Thoracic aorta (tissue), 2 donors: ENCODE data around the gene KIAA0930. TPM values are rescaled to one million over a fixed set of nuclear protein-coding genes. Genes with fewer than 3 reads are reported as not detected.

ENCODE experiments used
- ATAC-seq: fragments of 150-250 bp; one replicate; pipeline ENCODE4 v1.8.0; 2017; ENCODE audit warnings: low read depth; ENCODE audit not compliant: insufficient number of reproducible peaks, low FRiP score
- DNase-seq: peaks from one replicate; pipeline ENCODE4 v3.0.0-alpha.2; 2020; ENCODE audit warnings: low spot score
- H3K27ac ChIP-seq, 2 donors: fragments of 200-600 bp; sonication (generic); 1 replicate in 1 of 2; 2 replicates in 1 of 2; pipeline ENCODE4 v1.5.1; 2016; ENCODE audit warnings: mild to moderate bottlenecking in 2 of 2, moderate library complexity in 2 of 2
- H3K27me3 ChIP-seq: fragments of 200-600 bp; sonication (generic); replicated peaks from 2 replicates; pipeline ENCODE4 v1.6.0; 2016; ENCODE audit warnings: mild to moderate bottlenecking; ENCODE audit not compliant: insufficient read depth
- H3K36me3 ChIP-seq: fragments of 200-600 bp; sonication (generic); one replicate; pipeline ENCODE4 v1.5.1; 2016
- H3K4me1 ChIP-seq, 2 donors: fragments of 200-600 bp; sonication (generic); 1 replicate in 1 of 2; 2 replicates in 1 of 2; pipeline versions ENCODE4 v1.5.1 to v1.6.0; 2016; ENCODE audit warnings: low read depth in 2 of 2, mild to moderate bottlenecking in 1 of 2; ENCODE audit not compliant: control insufficient read depth in 1 of 2
- H3K4me3 ChIP-seq: fragments of 200-600 bp; sonication (generic); 2 replicates; pipeline ENCODE4 v1.5.1; 2016; ENCODE audit warnings: mild to moderate bottlenecking
- H3K9me3 ChIP-seq: fragments of 200-600 bp; sonication (generic); 2 replicates; pipeline ENCODE4 v1.5.1; 2016
- total RNA-seq, 2 donors: library from RNA; depleted of rRNA; stranded (reverse); fragments of >200 nt; gene quantifications; one replicate each; pipeline versions ENCODE4 v1.1.0 to v1.2.3, GENCODE V29; 2016
- TF ChIP-seq, protein P1 (sequence below): fragments of 200-600 bp; sonication (generic); IDR thresholded peaks from one replicate; pipeline ENCODE4 v1.5.1; 2019; ENCODE audit warnings: antibody characterized with exemption

KIAA0930 gene
- total RNA-seq, 2 donors from 2014 or later, result 76.9 to 99.1 TPM

DNA sequence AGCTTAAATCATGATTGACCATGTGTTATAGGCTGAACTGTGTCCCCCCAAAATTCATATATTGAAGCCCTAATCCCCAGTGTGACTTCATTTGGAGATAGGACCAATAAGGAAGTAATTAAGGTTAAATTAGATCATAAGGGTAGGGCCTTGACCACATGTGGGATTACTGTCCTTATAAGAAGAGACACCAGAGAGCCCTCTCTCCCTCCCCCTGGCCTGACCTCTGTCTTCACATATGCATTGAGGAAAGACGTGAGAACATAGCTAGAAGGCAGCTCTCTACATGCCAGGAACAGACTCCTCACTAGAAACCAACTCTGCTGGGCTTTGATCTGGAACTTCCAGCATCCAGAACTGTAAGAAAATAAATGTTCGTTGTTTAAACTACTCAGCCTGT lies 90.6 kb downstream of the KIAA0930 start:
- Histone ChIP-seq H3K36me3 (peaks cover 7% of the 10 kb centered on the region), H3K27me3 (no peaks in the 10 kb centered on the region), H3K4me3 (no peak overlapping the region), H3K27ac (no peak overlapping the region), H3K9me3 (no peaks in the 10 kb centered on the region), H3K4me1 (no peaks in the 10 kb centered on the region)
- TF ChIP-seq, protein P1, sequence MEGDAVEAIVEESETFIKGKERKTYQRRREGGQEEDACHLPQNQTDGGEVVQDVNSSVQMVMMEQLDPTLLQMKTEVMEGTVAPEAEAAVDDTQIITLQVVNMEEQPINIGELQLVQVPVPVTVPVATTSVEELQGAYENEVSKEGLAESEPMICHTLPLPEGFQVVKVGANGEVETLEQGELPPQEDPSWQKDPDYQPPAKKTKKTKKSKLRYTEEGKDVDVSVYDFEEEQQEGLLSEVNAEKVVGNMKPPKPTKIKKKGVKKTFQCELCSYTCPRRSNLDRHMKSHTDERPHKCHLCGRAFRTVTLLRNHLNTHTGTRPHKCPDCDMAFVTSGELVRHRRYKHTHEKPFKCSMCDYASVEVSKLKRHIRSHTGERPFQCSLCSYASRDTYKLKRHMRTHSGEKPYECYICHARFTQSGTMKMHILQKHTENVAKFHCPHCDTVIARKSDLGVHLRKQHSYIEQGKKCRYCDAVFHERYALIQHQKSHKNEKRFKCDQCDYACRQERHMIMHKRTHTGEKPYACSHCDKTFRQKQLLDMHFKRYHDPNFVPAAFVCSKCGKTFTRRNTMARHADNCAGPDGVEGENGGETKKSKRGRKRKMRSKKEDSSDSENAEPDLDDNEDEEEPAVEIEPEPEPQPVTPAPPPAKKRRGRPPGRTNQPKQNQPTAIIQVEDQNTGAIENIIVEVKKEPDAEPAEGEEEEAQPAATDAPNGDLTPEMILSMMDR, result no peak
- no peak for ATAC-seq
- no peak for DNase-seq

DNA sequence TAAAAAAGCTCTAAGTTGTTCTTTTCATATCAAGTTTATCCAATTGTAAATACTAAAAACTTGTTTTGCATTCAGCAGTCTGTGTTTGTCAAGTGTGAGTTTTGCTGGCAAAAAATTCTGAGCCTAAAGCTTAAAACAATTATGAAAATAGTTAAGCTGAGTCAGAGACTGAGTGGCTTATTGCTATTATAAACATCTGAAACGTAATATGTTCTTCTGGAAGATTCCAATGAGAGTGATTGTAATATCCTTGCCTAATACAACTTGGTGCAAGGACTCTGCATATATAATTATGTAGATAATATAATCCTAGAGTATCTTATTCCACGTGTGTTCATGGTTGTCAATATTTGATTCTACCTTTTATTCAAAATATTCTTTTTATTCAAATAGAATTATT lies 91.0 kb downstream of the KIAA0930 start:
- Histone ChIP-seq H3K36me3 (peaks cover 4% of the 10 kb centered on the region), H3K27me3 (no peaks in the 10 kb centered on the region), H3K4me3 (no peak overlapping the region), H3K4me1 (no peaks in the 10 kb centered on the region), H3K27ac (no peak overlapping the region), H3K9me3 (no peaks in the 10 kb centered on the region)
- ATAC-seq (no peak), DNase-seq (no peak)
- TF ChIP-seq, protein P1, result no peak

DNA sequence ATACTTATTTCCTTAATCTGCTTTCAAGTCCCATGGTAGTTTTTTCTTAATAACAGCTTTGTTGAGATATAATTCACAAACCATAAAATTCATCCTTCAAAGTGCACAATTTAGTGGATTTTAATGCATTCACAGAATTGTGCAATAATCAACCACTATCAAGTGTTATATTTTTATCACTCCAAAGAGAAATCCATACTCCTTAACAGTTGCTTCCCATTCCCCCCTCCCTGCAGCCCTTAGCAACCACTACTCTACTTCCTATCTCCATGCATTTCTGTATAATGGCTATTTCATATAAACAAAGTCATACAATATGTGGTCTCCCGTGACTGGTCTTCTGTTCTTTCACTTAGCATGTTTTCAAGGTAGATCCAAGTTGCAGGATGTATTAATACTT lies 95.8 kb downstream of the KIAA0930 start:
- H3K9me3 ChIP-seq, result no peaks in the 10 kb centered on the region
- H3K27ac ChIP-seq, result no peak overlapping the region
- ATAC-seq, result no peak
- no peaks in the 10 kb centered on the region for H3K4me1 ChIP-seq
- no peaks in the 10 kb centered on the region for H3K27me3 ChIP-seq
- DNase-seq, result no peak
- H3K4me3 ChIP-seq, result no peak overlapping the region
- H3K36me3 ChIP-seq, result peaks cover under 1% of the 10 kb centered on the region
- TF ChIP-seq, protein P1, result no peak

DNA sequence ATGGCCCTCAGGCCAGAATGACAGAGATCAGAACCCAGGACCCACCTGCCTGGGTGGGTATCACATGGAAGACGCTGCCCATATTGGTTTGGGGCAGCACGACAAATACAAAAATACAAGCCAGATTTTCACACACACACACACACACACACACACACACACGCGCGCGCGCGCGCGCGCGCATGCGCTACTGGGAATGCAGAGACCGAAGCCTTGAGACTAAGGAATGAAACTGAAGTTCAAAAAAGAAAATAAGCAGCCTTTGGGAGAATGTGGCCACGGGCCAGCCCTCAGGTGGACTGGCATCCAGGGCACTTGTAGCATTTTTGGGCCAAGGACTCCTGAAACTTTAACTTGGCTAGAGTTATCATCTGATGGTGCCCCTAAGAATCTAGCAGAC lies 98.3 kb downstream of the KIAA0930 start:
- ATAC-seq (no peak), DNase-seq (no peak)
- no peaks in the 10 kb centered on the region for H3K27me3 ChIP-seq
- H3K9me3 ChIP-seq, result no peaks in the 10 kb centered on the region
- no peaks in the 10 kb centered on the region for H3K4me1 ChIP-seq
- TF ChIP-seq, protein P1, result no peak
- H3K36me3 ChIP-seq, result no peaks in the 10 kb centered on the region
- no peak overlapping the region for H3K27ac ChIP-seq
- no peak overlapping the region for H3K4me3 ChIP-seq

Other genes with a start within 250 kb of the KIAA0930 start
- 1 to 10 TPM in 1 of 2 donors, not detected in 1; 2.1 TPM for gene PHF21B, start 230.9 kb downstream of the KIAA0930 start, total RNA-seq
- 10 to 100 TPM; 27.8 to 31.6 TPM for gene NUP50, start 77.0 kb downstream of the KIAA0930 start, total RNA-seq
- gene UPK3A, start 44.1 kb upstream of the KIAA0930 start, total RNA-seq, result not detected
- 100 to 1,000 TPM in 1 of 2 donors, 10 to 100 TPM in 1; 54.4 to 244 TPM for gene FAM118A, start 69.0 kb upstream of the KIAA0930 start, total RNA-seq
- not detected for gene SMC1B, start 172.7 kb upstream of the KIAA0930 start, total RNA-seq
- 1 to 10 TPM in 1 of 2 donors, not detected in 1; 5.1 TPM for gene RIBC2, start 172.8 kb upstream of the KIAA0930 start, total RNA-seq